ENCODE data around the gene GNG7.

DNA sequence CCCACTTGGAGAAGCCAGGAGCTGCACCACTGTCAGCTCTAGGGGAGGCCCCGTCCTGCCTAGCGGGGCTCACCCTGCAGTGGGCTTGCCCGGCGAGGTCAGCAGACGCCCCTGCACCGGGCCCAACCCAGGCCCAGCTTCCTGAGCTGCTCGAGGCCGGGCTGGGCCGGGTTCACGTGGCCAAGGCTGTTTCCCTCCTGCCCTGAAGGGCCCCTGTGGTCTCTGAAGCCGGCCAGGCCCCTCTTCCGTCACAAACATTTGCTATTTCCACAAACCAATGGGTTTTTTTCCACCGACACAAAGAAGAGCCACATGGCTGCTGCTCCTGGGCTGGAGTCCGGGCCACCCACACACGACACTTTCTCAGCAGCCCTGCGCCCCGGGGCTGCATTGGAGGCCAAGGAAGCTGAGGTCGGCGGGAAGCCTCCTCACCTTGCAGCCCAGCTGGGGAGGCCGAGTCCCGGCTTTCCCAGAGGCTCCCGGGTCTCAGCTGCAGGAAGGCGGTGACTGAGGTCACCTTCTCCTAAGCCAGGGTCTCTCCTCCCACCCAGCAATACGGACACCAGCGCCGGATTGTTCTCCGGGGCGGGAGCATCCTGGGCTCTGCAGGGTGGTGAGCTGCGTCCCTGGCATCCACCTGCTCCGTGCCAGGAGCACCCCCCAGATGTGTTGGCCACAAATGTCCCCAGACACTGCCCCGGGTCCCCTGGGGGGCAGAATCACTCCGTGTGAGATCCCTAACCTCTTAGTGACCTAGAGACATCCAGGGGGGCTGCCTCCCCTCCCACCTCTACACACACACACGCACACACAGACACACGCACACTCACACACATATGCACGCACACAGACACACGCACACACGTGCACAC, 146.0 kb downstream of the GNG7 start:
- TF ChIP-seq CTCF (IDR thresholded peaks at IDR 0.05): no peak
- no peak for TF ChIP-seq POLR2A (IDR thresholded peaks at IDR 0.05)

Data from adrenal gland (tissue), 5 donors.